NCI-H226 (cell line): ENCODE results near the gene AMACR.
"Not testable (repeated sequence)": the region's sequence is repeated elsewhere in the genome, so short reads cannot be mapped to it uniquely, and the experiment has no call there.

Source experiments
- DNase-seq: peaks from one replicate; pipeline ENCODE4 v3.0.0-alpha.2; 2015

Gene AMACR

GRCh38 chr5:34035756-34036155 lies 27.9 kb upstream of the AMACR start:
- no peak for DNase-seq

DNA sequence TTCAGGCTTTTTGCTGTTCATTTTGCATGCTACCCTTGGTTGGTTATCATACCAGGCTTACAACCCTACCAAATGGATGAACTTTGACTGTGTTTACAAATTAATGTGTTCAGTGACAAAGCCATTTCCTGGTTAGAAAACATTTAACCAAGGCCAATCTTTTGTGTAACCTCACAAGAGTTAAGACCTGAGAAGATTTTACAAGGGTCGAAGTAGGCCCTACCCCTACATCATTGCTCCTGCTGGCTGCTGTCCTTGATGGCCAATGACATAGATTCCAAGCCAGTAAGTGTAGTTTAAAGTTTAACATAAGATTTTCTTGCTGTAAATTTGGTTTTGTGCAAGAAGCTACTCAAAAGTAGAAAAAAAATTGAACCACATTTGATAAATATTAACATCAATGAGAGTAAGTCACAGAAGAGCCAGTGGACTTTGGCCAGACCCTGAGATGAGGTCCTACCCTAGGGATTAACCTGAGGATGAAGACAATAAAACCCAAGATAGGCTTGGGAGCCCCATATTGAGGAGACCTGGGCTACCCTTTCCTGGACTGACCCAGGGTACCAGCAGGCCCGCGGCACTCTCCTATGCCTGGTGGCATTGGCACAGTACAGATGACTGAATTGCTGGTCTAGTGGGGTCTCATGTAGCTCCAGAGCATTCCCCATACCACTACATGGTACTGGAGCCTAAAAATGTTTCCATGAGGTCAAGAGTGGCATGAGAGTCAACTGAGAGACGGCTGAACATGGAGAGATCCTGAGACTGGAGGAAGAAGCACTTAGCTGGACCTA lies 26.9 kb upstream of the AMACR start:
- no peak for DNase-seq

DNA sequence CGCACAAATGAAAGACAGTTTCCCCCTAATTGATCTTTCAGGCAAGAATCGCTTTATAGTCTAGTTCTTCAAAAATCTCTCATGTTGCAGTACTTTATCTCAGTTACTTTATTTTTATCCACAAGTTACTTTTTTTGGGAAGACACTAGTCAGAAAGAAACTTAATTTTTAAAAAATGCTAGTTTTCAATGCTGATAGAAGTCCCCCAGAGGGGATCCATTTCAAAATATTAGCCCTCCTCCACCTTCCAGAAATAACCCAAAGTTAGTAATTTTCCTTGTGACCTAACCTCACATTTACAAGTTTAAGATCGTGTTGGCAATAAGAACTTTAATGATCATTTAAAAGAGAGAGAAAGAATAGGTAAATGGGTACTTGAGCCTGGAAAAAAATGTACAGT lies 24.1 kb upstream of the AMACR start:
- no peak for DNase-seq

DNA sequence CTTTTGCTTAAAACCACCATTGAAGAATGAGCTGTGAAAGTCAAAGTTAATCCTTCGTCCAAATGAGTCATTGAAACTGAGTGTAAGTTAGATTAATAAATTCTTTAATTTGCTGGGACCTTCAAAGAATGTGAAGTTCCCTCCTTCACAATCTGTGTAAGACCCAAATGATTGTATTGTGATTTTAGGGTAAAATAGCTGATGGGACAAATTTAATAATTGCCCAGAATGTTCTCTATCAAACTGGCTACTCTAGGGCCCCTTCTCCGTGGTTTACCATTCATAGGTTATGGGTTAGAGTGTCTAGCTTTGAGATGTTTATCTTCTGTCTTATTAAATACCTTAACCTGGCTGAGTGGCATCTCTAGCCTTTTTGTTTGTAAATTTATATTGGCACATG lies 23.3 kb upstream of the AMACR start:
- no peak for DNase-seq

GRCh38 chr5:34030585-34030984 lies 22.7 kb upstream of the AMACR start:
- not testable (repeated sequence) for DNase-seq

DNA sequence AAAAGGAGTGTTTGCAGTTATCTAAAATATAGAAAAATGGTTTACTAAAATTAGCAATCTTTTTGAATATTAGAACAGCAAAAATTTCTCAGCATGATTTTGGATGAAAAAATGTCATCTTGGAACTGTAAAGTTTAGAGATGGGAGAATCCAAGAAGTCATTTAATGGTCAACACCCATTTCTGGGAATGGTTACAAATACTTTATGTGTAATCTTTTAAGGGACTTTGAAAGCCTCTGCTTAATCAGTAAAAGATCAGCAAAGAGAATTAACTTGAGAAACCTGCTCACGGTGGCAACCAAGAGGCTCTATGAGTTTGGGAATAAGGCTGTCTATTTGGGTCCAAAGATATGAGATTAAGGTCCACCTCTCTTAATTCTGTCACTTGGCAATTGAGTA lies 22.2 kb upstream of the AMACR start:
- DNase-seq = no peak

GRCh38 chr5:34028349-34028748 lies 20.5 kb upstream of the AMACR start:
- DNase-seq = no peak

DNA sequence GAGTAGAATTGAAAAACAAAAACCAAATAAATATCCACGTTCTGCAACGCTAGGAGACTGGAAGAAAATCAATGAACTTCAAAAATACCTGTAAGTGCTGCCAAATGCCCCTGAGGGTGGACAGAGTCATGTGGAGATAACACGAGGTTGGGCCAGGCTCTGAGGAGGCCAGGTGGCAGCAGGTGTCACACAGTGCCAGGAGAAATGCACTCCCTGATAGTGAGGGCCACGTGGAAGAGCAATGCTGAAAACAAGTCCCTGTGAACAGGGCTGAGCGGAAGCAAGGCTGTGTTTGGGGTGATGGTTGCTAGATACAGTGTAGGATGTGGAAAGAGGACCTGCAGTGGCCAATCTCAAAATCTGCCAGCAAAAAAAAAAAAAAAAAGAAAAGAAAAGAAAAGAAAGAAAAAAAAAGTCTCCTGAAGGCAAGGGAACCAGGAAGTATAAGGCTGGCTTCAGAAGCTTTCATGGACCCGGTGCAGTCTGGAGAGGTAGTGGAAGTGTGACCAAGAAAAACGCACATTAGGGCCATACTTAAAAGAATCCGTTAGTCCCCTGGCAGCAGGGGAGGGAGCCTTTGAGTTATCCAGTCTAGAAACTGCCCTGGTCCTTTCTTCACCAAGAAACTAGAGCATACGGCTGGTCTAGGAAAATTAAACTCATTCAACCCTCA lies 18.4 kb upstream of the AMACR start:
- DNase-seq = no peak

GRCh38 chr5:34022121-34022705 lies 14.4 kb upstream of the AMACR start:
- DNase-seq = peak; percentile 46

DNA sequence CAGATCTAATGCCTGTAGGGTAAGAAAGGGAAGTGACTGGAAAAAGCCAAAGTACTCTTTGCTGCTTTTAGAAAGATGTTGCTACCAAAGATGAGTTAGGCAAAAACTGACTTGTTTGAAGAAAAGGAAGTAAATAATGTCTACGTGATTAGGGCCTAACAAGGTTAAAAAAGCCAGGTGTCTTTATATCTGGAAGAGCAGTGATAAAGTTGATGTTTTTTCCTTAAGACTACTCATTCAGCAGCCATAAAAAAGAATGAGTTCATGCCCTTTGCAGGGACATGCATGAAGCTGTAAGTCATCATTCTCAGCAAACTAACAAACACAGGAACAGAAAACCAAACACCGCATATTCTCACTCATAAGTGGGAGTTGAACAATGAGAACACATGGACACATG lies 13.5 kb upstream of the AMACR start:
- no peak for DNase-seq

GRCh38 chr5:34020726-34021125 lies 12.9 kb upstream of the AMACR start:
- DNase-seq = no peak

- no peak for DNase-seq
These were observed 9.4 kb upstream of the AMACR start for GRCh38 chr5:34017254-34017653.

DNA sequence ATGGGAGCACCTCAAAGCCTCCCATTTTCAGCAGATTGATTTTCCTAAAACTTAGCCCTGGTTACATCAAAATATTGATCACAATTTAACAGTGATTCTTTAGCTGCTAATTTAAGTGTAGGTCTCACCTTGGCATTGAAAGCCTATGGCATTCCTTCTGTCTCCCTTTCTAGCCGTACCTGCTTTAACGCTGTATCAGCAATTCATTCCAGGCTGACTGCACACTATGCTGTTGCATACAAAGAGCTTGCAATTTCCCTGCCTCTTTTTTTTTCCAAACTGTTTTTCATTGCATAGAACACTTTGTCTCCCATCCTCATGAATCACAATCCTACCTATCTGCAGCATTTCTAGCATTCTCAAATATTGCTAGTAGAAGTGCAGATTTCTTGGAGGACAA lies 8.9 kb upstream of the AMACR start:
- DNase-seq = no peak

GRCh38 chr5:34016222-34016621 lies 8.4 kb upstream of the AMACR start:
- DNase-seq = no peak

DNA sequence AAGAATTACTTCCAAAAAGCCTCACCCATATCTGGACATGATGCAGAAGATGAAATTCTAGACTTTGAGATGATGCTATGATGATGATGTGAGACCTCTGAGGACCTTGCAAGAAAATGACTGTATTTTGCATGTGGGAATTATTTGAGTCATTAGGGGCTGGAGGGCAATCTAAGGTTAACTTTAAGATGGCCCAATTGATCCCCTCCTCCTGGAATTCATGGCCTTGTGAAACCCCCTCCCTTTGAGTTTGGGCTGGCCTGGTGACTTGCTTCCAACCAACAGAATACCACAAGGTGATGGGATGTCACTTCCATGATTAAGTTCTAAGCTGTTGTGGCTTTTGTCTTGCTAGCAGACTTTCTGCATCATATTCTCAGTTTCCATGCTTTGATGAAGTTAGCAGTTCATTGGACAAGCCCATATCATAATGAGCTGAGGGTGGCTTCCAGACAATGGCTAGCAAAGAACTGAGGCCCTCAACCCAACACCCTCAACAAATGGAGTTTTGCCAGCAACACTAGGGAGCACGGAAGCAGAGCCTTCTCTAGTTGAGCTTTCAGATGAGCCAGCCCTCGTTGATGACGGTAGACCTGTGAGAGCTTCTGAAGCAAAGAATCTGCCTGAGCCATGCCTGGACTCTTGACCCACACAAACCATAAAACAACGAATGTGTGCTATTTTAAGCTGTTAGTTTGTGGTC lies 7.4 kb upstream of the AMACR start:
- no peak for DNase-seq

DNA sequence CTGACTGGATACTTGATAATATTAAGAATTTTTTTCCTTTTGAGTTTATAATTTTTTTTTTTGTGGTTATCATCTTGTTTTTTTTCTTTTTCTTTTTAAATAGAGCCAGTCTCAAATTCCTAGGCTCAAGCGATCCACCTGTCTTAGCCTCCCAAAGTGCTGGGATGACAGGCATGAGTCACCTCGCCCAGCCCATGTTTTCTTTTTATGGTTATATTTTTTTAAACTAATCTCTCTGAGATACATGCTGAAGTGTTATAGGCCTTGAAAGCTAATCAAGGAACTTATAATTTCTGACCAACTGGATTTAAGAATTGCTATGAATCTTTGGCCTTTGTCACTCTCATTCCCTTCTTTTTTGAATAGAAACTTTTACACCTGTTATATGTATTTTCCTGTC lies 6.8 kb upstream of the AMACR start:
- DNase-seq = no peak

- DNase-seq = no peak
These were observed 5.7 kb upstream of the AMACR start for GRCh38 chr5:34013547-34013946.

GRCh38 chr5:34012791-34013190 lies 4.9 kb upstream of the AMACR start:
- DNase-seq = no peak

- DNase-seq = no peak
These were observed 3.7 kb upstream of the AMACR start for GRCh38 chr5:34011536-34011935.

GRCh38 chr5:34010146-34010545 lies 2.3 kb upstream of the AMACR start:
- DNase-seq = not testable (repeated sequence)

GRCh38 chr5:34009610-34010009 lies 1.8 kb upstream of the AMACR start:
- no peak for DNase-seq

- DNase-seq = no peak
These were observed 952 bp upstream of the AMACR start for GRCh38 chr5:34008802-34009201.

GRCh38 chr5:34007201-34007620 lies 639 bp downstream of the AMACR start:
- DNase-seq = no peak

GRCh38 chr5:34005681-34006080 lies 2.2 kb downstream of the AMACR start:
- DNase-seq = no peak
